ENCODE results near the gene TOR1AIP2.

- TF ChIP-seq, protein P1, sequence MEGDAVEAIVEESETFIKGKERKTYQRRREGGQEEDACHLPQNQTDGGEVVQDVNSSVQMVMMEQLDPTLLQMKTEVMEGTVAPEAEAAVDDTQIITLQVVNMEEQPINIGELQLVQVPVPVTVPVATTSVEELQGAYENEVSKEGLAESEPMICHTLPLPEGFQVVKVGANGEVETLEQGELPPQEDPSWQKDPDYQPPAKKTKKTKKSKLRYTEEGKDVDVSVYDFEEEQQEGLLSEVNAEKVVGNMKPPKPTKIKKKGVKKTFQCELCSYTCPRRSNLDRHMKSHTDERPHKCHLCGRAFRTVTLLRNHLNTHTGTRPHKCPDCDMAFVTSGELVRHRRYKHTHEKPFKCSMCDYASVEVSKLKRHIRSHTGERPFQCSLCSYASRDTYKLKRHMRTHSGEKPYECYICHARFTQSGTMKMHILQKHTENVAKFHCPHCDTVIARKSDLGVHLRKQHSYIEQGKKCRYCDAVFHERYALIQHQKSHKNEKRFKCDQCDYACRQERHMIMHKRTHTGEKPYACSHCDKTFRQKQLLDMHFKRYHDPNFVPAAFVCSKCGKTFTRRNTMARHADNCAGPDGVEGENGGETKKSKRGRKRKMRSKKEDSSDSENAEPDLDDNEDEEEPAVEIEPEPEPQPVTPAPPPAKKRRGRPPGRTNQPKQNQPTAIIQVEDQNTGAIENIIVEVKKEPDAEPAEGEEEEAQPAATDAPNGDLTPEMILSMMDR (IDR thresholded peaks at IDR 0.05) = no peak
- no peak for TF ChIP-seq EP300 (IDR thresholded peaks at IDR 0.05)
- TF ChIP-seq POLR2AphosphoS5 (IDR thresholded peaks at IDR 0.05) = no peak
- no peak for TF ChIP-seq POLR2A (IDR thresholded peaks at IDR 0.05)
Observed at GRCh38 chr1:179848233-179848632, 29.4 kb downstream of the TOR1AIP2 start.
